Mesendoderm (in vitro differentiated cells): ENCODE data around the gene TMEM54.
A peak's percentile ranks its signal among the peaks of the same experiment; 100 is the strongest.

ENCODE experiments used
- DNase-seq: peaks from one replicate; pipeline ENCODE4 v3.0.0; 2013
- H2AK5ac ChIP-seq: 2 replicates; pipeline ENCODE4 v1.6.1; 2013; ENCODE audit warnings: low read length, inconsistent platforms
- H2BK120ac ChIP-seq: 2 replicates; pipeline ENCODE4 v1.6.1; 2013; ENCODE audit warnings: low read depth, mild to moderate bottlenecking, low read length, moderate library complexity, mixed read lengths
- H2BK15ac ChIP-seq: replicated peaks from 2 replicates; pipeline ENCODE4 v1.6.1; 2013; ENCODE audit warnings: low read depth, mild to moderate bottlenecking, moderate library complexity
- H2BK5ac ChIP-seq: 2 replicates; pipeline ENCODE4 v1.6.1; 2013; ENCODE audit warnings: low read length, inconsistent platforms
- H3K18ac ChIP-seq: 2 replicates; pipeline ENCODE4 v1.6.1; 2013; ENCODE audit warnings: mild to moderate bottlenecking, low read length, mixed read lengths
- H3K23ac ChIP-seq: one replicate; pipeline ENCODE4 v1.6.1; 2013; ENCODE audit warnings: low read length
- H3K27ac ChIP-seq: 2 replicates; pipeline ENCODE4 v1.5.1; 2013; ENCODE audit warnings: low read depth, mild to moderate bottlenecking, inconsistent platforms, low read length, moderate library complexity
- H3K27me3 ChIP-seq: 2 replicates; pipeline ENCODE4 v1.6.1; 2013; ENCODE audit warnings: low read length, control low read depth, mild to moderate bottlenecking, inconsistent platforms; ENCODE audit not compliant: insufficient read depth, poor library complexity
- H3K36me3 ChIP-seq: 2 replicates; pipeline ENCODE4 v1.6.1; 2013; ENCODE audit warnings: low read length, inconsistent platforms; ENCODE audit not compliant: control insufficient read depth, insufficient read depth
- H3K4ac ChIP-seq: one replicate; pipeline ENCODE4 v1.6.1; 2013; ENCODE audit warnings: low read depth, mild to moderate bottlenecking, low read length, moderate library complexity
- H3K4me1 ChIP-seq: 2 replicates; pipeline ENCODE4 v1.6.1; 2013; ENCODE audit warnings: low read depth, low read length, inconsistent platforms; ENCODE audit not compliant: control insufficient read depth
- H3K4me2 ChIP-seq: 2 replicates; pipeline ENCODE4 v1.6.1; 2013; ENCODE audit warnings: low read length
- H3K4me3 ChIP-seq: 2 replicates; pipeline ENCODE4 v1.5.1; 2013; ENCODE audit warnings: mild to moderate bottlenecking, low read length
- H3K56ac ChIP-seq: one replicate; pipeline ENCODE4 v1.6.1; 2013; ENCODE audit warnings: low read length
- H3K79me1 ChIP-seq: 2 replicates; pipeline ENCODE4 v1.6.1; 2013; ENCODE audit warnings: low read length, inconsistent platforms
- H3K79me2 ChIP-seq: 2 replicates; pipeline ENCODE4 v1.6.1; 2013; ENCODE audit warnings: mild to moderate bottlenecking, low read length; ENCODE audit not compliant: control insufficient read depth, insufficient read depth
- H3K9ac ChIP-seq: 2 replicates; pipeline ENCODE4 v1.6.1; 2013; ENCODE audit warnings: low read length, inconsistent platforms
- H4K5ac ChIP-seq: one replicate; pipeline ENCODE4 v1.6.1; 2013; ENCODE audit warnings: low read length
- H4K8ac ChIP-seq: one replicate; pipeline ENCODE4 v1.6.1; 2013; ENCODE audit warnings: low read depth, mild to moderate bottlenecking, control low read depth, low read length, moderate library complexity
- WGBS: extraction: QIAGEN DNeasy Blood & Tissue Kit; methylation state at CpG from one replicate; pipeline ENCODE4 v1.1.7; 2013; ENCODE audit warnings: low lambda C conversion rate, missing lambda C conversion rate; ENCODE audit not compliant: insufficient coverage; ENCODE audit errors: extremely low coverage; 5-methylcytosine and 5-hydroxymethylcytosine counted together

Gene TMEM54

DNA sequence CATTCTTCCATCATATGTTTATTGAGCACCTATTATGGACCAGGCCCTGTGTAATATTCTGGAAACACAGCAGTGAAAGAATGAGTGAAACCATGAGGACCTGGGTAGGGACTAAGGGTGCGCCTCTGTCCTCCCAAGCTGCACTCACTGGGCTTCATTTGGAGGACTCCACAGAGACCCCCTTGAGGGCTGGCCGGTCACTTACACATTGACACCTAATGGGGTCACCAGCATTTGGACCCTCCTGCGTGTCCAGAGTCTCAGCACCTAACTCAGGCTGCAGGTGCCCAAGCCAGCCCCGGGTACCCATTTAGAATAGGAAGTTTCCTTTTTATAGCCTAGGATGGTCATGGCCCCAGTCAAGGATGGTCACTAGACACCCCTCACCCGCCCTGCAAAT lies 27.7 kb downstream of the TMEM54 start:
- H3K18ac ChIP-seq: no peak overlapping the region
- no peak overlapping the region for H3K27ac ChIP-seq
- no CpG with 5 or more reads among the region's 5 CpGs for WGBS
- H2BK120ac ChIP-seq: no peak overlapping the region
- H3K56ac ChIP-seq: no peak overlapping the region
- no peaks in the 10 kb centered on the region for H3K36me3 ChIP-seq
- no peak for DNase-seq
- H3K9ac ChIP-seq: no peak overlapping the region
- no peak overlapping the region for H3K23ac ChIP-seq
- H3K79me1 ChIP-seq: no peaks in the 10 kb centered on the region
- no peak overlapping the region for H4K8ac ChIP-seq
- H3K79me2 ChIP-seq: no peaks in the 10 kb centered on the region
- peaks cover 11% of the 10 kb centered on the region for H3K4me1 ChIP-seq
- no peak overlapping the region for H3K4me3 ChIP-seq
- no peak overlapping the region for H2BK15ac ChIP-seq
- no peak overlapping the region for H3K4ac ChIP-seq
- H3K4me2 ChIP-seq: no peak overlapping the region
- no peaks in the 10 kb centered on the region for H3K27me3 ChIP-seq
- no peak overlapping the region for H2AK5ac ChIP-seq
- H4K5ac ChIP-seq: no peak overlapping the region
- no peak overlapping the region for H2BK5ac ChIP-seq

DNA sequence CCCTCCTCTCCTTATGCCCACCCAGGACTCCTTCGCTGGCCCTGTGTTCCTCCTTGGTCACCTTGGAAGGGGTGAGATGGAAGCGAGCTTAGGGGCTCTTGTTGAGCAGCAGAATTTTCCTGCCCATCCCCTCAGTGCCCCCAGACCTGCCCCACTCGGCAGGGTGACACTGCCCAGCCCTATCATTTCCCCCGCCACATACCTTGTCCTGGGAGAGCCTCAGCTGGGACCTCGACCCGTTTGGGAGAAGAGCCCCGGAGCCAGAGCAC lies 29.1 kb downstream of the TMEM54 start:
- no peak overlapping the region for H2AK5ac ChIP-seq
- no peak overlapping the region for H2BK5ac ChIP-seq
- H3K4ac ChIP-seq: no peak overlapping the region
- H3K79me2 ChIP-seq: no peaks in the 10 kb centered on the region
- no peaks in the 10 kb centered on the region for H3K36me3 ChIP-seq
- H4K8ac ChIP-seq: no peak overlapping the region
- peaks cover 11% of the 10 kb centered on the region for H3K4me1 ChIP-seq
- H3K4me2 ChIP-seq: no peak overlapping the region
- peak overlapping the region; percentile 62 for H3K56ac ChIP-seq
- no CpG with 5 or more reads among the region's 7 CpGs for WGBS
- no peak overlapping the region for H3K27ac ChIP-seq
- H3K9ac ChIP-seq: no peak overlapping the region
- no peak overlapping the region for H2BK15ac ChIP-seq
- no peak for DNase-seq
- H3K18ac ChIP-seq: no peak overlapping the region
- H3K27me3 ChIP-seq: no peaks in the 10 kb centered on the region
- no peak overlapping the region for H2BK120ac ChIP-seq
- H3K79me1 ChIP-seq: no peaks in the 10 kb centered on the region
- H4K5ac ChIP-seq: no peak overlapping the region
- no peak overlapping the region for H3K4me3 ChIP-seq
- H3K23ac ChIP-seq: no peak overlapping the region

DNA sequence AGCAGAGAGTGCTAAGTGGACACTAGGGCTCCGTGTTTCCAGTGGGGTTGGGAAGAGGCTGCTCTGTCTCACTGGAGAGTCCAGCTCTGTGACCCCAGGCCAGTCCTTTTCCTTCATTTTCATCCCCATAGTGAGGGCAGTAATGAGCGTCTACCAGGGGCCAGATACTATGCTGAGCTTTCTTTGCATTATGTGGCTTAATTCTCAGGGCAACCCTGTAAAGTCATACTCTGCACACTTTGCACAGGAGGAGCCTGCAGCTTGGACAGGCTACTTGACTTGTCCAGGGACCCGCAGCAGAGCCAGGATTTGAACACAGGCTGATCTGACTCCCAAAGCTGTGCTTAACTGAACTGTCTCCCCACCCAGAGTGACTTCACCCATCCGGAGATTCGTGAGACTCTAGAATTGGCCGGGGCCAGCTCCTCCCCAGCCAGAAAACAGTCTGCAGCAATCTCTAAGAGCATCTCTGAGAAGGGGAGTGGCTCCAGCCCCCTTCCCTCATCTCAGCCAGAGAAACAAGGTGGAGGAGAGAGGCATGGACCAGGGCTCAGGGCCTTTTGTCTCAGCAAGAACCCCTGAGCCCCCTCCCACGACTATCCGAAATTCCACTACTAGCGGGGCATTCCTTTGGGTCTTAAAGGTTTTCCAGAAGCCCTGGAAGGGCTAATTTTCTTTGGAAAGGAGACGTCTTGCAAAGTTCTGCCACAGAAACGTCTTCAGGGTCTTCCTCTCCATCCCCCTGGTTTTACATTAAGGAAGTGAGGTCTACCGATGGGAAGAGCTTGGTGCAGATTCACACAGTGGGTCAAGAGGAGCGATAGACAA lies 29.6 kb downstream of the TMEM54 start:
- peak; percentile 66 for DNase-seq
- peaks cover 11% of the 10 kb centered on the region for H3K4me1 ChIP-seq
- H2AK5ac ChIP-seq: no peak overlapping the region
- H2BK15ac ChIP-seq: no peak overlapping the region
- no peak overlapping the region for H3K18ac ChIP-seq
- H4K8ac ChIP-seq: no peak overlapping the region
- H3K9ac ChIP-seq: peak overlapping the region; percentile 12
- no peaks in the 10 kb centered on the region for H3K79me2 ChIP-seq
- no CpG with 5 or more reads among the region's 13 CpGs for WGBS
- no peaks in the 10 kb centered on the region for H3K27me3 ChIP-seq
- no peak overlapping the region for H3K4ac ChIP-seq
- no peak overlapping the region for H3K27ac ChIP-seq
- H3K56ac ChIP-seq: peak overlapping the region; percentile 17
- peak overlapping the region; percentile 6 for H3K4me2 ChIP-seq
- H3K4me3 ChIP-seq: no peak overlapping the region
- H2BK120ac ChIP-seq: no peak overlapping the region
- no peak overlapping the region for H4K5ac ChIP-seq
- no peaks in the 10 kb centered on the region for H3K79me1 ChIP-seq
- H3K36me3 ChIP-seq: no peaks in the 10 kb centered on the region
- peak overlapping the region; percentile 38 for H3K23ac ChIP-seq
- no peak overlapping the region for H2BK5ac ChIP-seq

DNA sequence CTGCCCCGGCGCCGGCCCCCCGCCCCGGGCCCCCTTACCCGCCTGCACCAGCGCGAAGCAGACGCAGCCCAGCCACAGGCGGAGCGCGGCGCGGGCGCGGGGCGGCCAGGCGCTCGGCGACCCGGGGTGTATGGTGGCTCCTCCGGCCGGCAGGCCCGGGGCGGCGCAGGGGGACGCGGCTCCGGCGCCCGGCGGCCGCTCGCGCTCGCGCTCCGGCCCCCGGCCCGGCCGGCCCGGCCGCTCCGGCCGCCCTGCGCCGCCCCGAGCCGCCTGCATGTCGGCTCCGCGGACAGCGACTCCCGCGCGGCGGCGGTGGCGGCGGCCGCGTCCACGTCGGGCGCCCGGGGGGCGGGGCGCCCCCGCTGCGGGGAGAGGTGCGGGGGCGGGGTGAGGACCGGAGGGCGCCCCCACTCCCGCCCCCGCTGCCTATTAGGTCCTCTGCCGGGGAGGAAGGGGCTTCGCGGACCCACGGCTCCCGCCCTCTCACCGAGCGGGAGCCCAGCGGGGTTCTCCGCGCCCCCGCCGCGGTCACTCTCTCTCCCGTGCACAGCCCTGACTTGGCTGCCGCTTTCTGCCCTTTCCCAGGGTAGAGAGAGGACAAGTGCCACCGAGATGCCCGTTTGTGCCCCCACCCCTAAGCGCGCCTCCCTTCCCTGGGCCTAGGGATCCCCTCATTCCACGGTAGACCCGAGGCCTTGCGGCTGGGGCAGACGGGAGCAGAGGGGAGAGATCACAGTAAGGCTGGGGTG lies 30.4 kb downstream of the TMEM54 start, which contains the start of gene FNDC5:
FNDC5 (minus strand) TSS at position 298 of the 749 bp plus-strand sequence.
- H4K5ac ChIP-seq: no peak within 1 kb of the TSS
- no peak within 1 kb of the TSS for H2BK15ac ChIP-seq
- H2AK5ac ChIP-seq: no peak within 1 kb of the TSS
- no peak within 1 kb of the TSS for H3K27ac ChIP-seq
- DNase-seq: peak; percentile 71
- H3K79me2 ChIP-seq: no peaks in the 10 kb centered on the region
- peaks cover 8% of the 10 kb centered on the region for H3K4me1 ChIP-seq
- H3K56ac ChIP-seq: peak within 1 kb of the TSS; percentile 50
- no peaks in the 10 kb centered on the region for H3K79me1 ChIP-seq
- H2BK5ac ChIP-seq: no peak within 1 kb of the TSS
- no peaks in the 10 kb centered on the region for H3K36me3 ChIP-seq
- H3K23ac ChIP-seq: peak within 1 kb of the TSS; percentile 38
- no peak within 1 kb of the TSS for H4K8ac ChIP-seq
- no CpG with 5 or more reads among the region's 99 CpGs for WGBS
- H2BK120ac ChIP-seq: no peak within 1 kb of the TSS
- H3K4ac ChIP-seq: no peak within 1 kb of the TSS
- H3K4me3 ChIP-seq: no peak within 1 kb of the TSS
- H3K4me2 ChIP-seq: peak within 1 kb of the TSS; percentile 32
- peak within 1 kb of the TSS; percentile 40 for H3K9ac ChIP-seq
- no peak within 1 kb of the TSS for H3K18ac ChIP-seq
- H3K27me3 ChIP-seq: no peaks in the 10 kb centered on the region

DNA sequence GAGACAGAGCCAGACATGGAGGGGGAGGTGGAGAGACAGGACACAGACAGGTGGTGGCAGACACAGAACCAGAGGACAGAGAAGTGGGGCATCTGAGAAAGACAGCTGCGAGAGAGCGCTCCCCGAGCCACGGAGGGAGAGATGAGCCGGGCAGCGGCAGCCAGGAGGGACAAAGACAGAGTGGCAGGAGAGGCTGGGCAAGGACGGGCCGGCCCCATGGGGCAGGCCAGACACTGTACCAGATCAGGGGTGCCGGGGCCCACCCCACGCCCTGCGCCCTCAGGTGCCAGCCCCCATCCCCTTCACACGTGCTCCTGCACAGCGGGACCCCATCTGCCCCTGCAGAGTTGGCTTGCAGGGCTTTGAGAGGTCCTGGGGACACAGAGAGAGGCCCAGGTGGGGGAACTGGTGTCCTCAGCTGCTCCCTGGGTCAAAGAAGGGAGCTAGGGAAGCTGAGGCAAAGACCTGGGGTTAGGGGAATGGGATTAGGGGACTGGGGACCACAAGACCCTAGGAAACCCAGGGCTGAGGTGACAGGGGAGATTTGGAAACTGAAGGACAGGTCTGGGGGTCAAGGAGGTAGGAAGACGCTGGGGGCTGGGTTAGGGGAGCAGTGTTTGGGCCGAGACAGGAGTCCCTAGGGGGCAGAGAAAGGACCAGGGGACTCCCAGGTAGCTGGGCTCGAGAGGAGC lies 31.1 kb downstream of the TMEM54 start:
- no peak overlapping the region for H2BK5ac ChIP-seq
- H3K18ac ChIP-seq: no peak overlapping the region
- H3K4me3 ChIP-seq: no peak overlapping the region
- no peak overlapping the region for H2BK15ac ChIP-seq
- no peak overlapping the region for H3K23ac ChIP-seq
- H3K36me3 ChIP-seq: no peaks in the 10 kb centered on the region
- no peak overlapping the region for H3K4ac ChIP-seq
- H3K27ac ChIP-seq: no peak overlapping the region
- no peaks in the 10 kb centered on the region for H3K79me2 ChIP-seq
- no peaks in the 10 kb centered on the region for H3K79me1 ChIP-seq
- no peak overlapping the region for H2BK120ac ChIP-seq
- H4K5ac ChIP-seq: no peak overlapping the region
- H2AK5ac ChIP-seq: no peak overlapping the region
- H3K4me1 ChIP-seq: peaks cover 6% of the 10 kb centered on the region
- DNase-seq: no peak
- no peaks in the 10 kb centered on the region for H3K27me3 ChIP-seq
- no peak overlapping the region for H4K8ac ChIP-seq
- no CpG with 5 or more reads among the region's 16 CpGs for WGBS
- peak overlapping the region; percentile 40 for H3K9ac ChIP-seq
- H3K4me2 ChIP-seq: peak overlapping the region; percentile 32
- peak overlapping the region; percentile 50 for H3K56ac ChIP-seq
